M059J (cell line): Measurements from ENCODE around the gene AQP9. TPM values are rescaled to one million over a fixed set of nuclear protein-coding genes. Genes with fewer than 3 reads are reported as not detected.

Source experiments
- DNase-seq: peaks from one replicate; pipeline ENCODE4 v3.0.0-alpha.2; 2012; ENCODE audit warnings: low read depth
- total RNA-seq: library from RNA; depleted of rRNA; stranded (reverse); fragments of >200 nt; shearing (Covaris generic); gene quantifications from 2 replicates; pipeline ENCODE4 v1.2.3, GENCODE V29; 2014; rRNA removed

AQP9 gene
- total RNA-seq, 1 experiment from 2014 or later = not detected

- DNase-seq = peak; percentile 65
Measured at GRCh38 chr15:58227706-58228543, 89.7 kb downstream of the AQP9 start.

- peak; percentile 61 for DNase-seq
Measured at GRCh38 chr15:58228718-58229117, 90.5 kb downstream of the AQP9 start.

GRCh38 chr15:58229297-58229768 lies 91.2 kb downstream of the AQP9 start:
- no peak for DNase-seq

- DNase-seq = no peak
Measured at GRCh38 chr15:58232281-58233065, 94.3 kb downstream of the AQP9 start.

- no peak for DNase-seq
Measured at GRCh38 chr15:58233341-58233740, 95.2 kb downstream of the AQP9 start.

Other genes starting within 250 kb of the AQP9 start
- 0.17 TPM in 1 of 2 replicates, not detected in the other for gene ALDH1A2, start 72.7 kb upstream of the AQP9 start, total RNA-seq